ENCODE data around the gene HOXB1.

GRCh38 chr17:48565022-48565554 lies 34.3 kb upstream of the HOXB1 start:
- TF ChIP-seq ZNF274 (IDR thresholded peaks at IDR 0.05; ENCODE audit: low read depth, low read length) (no peak), SUZ12 (IDR thresholded peaks at IDR 0.05; ENCODE audit: extremely low read depth, insufficient read depth, insufficient read length) (no peak)

Data from NT2/D1 (cell line).